Hematopoietic multipotent progenitor cell treated with erythropoietin and hydrocortisone succinate and interleukin-3 and kit ligand, for 4 days (in vitro differentiated cells): Measurements from ENCODE around the gene MAPK12.
A peak's percentile ranks its signal among the peaks of the same experiment; 100 is the strongest.
"Not testable (repeated sequence)": the region's sequence is repeated elsewhere in the genome, so short reads cannot be mapped to it uniquely, and the experiment has no call there.

ENCODE experiments used
- DNase-seq: peaks from one replicate; pipeline ENCODE4 v3.0.0-alpha.2; 2015

Gene MAPK12

DNA sequence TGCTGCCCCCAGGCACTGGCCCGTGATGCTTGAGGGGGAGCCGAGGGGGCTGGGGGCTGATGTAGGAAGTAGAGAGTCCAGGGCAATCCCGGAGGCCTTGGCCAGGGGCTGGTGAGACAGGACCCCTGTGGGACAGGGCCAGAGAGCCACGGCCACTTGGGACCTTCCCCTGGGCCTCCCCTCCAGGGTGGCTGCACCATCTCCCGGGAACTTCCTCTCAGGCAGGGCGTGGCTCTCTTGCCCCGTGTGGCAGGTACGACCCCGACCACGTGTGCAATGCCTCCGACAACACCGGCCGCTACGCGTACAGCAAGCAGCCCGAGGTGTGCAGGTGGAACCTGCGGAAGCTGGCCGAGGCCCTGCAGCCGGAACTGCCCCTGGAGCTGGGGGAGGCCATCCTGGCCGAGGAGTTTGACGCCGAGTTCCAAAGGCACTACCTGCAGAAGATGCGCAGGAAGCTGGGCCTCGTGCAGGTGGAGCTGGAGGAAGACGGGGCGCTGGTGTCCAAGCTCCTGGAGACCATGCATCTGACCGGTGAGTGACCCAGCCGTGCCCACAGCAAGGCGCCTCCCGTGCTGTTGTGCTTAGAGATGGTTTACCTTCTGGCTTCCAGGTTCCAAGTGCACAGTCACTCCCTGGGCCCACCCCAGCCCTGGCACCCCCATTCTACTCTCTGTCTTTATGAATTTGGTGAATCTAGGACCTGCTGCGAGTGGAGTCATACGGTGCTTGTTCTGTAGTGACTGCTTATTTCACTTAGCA, 50.9 kb downstream of the MAPK12 start:
- no peak for DNase-seq

DNA sequence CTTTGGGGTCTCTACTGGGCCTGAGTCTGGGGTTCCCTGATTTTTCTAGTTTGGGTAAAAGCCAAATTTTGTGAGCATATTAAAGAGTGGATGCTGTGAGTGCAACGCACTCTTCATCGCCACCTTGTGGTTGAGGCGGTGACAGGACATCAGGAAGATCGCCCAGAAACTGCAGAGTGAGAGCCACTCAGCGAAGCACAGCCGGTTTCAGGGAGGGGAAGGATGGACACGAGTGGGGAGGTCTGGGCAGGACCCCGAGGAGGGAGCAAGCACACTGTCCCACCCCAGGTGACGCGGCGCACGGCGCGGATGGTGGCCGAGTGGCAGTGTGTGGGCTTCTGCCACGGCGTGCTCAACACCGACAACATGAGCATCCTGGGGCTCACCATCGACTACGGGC, 51.6 kb downstream of the MAPK12 start:
- DNase-seq, result peak; percentile 86

DNA sequence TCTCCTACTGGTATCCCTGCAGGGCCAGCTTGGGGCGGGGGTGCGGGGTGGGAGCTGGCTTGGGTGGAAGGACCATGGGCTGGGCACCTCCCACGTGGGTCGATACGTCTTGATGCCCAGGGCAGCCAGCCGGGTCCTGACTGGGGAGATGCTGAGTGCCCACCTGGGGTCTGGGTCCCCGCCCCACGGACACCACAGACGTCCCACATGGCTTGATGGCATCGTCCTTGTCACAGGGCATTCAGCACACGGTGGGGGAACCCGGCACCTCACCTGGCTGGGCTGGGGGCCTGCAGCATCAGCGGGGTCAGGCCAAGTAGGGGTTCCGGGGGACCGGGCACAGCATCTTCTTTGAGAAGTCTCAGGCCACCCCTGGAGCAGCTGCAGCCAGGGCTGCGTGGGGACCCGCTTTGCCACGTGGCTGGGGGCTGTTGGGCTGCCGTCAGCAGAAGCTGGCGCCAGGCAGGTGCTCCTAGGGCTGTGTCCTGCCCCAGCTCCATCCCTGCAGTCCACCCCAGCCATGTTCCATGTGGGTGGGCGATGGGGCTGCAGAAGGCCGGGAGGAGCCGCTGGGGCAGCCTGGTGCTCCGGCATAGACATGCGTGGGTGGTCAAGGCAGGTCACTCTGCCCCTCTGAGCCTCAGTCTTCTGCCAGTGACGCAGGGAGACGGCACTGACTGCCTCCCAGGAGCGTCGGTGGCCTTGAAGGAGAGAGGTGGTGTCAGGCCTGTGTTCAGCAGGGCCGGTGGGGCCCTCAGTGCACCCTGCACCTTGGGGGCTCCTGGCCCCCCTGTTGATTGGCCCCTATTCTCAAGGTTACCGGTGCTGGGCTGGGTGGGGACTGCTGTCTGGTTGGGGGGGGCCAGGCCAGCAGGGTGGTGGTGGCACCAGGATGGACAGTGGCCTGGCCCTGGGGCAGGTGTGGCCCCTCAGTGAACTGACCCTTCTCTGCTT, 52.3 kb downstream of the MAPK12 start:
- no peak for DNase-seq

DNA sequence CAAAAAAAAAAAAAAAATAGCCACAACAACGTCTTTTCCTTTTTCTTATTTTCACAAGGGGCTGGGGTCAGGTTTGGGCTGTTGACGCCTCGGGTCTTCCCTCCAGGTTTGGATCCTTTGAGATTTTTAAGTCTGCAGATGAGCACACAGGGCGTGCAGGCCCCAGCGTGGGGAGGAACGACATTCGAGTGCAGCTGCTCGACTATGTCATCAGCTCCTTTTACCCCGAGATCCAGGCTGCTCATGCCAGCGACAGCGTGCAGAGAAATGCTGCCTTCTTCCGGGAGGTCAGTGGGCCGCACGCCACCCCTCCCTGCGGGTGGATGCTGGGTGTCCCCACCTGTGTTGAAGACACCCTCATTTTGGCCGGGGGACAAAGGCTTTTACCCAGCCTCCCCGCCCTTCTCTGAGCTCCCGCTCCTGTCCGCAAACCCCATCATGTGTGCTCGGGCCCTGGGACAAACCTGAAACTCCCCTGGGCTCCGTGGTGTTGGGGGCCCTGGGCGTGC, 53.0 kb downstream of the MAPK12 start:
- no peak for DNase-seq

- no peak for DNase-seq
Measured at GRCh38 chr22:50207383-50208140, 53.9 kb downstream of the MAPK12 start.

- peak; percentile 61 for DNase-seq
Measured at GRCh38 chr22:50206599-50206998, 54.9 kb downstream of the MAPK12 start.

DNA sequence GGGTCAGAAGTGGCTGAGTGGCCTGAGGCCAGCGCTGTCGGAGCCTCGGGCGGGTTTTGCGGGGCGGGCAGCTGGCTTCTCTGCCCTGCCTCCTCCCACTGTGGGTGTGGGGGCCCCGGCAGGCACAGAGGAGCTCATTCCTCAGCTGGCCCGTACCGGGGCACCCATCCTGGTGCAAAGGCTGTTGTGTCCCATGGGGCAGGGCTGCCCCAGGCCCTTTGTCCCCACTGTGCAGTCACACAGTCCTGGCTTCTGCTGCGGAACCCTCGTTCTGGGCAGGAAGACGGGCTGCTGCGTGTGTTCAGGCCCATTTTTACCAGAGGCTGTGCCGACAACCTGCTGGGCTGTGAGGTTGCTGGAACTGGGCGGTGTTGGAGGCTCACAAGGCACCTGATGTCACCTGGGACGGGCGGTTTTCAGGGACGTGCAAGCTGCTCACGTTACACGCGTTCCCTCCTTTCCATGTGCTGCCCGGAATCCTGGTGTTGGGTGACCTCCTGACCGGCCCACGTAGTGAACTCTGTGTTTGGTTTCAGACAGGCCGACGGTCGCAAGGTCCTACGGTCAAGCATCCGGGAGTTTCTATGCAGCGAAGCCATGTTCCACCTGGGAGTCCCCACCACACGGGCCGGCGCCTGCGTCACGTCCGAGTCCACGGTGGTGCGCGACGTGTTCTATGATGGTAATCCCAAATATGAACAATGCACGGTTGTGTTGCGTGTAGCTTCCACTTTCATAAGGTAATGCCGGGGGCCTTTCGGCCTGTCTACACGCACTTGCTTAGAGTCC, 55.5 kb downstream of the MAPK12 start:
- no peak for DNase-seq

GRCh38 chr22:50204998-50205397, 56.5 kb downstream of the MAPK12 start:
- DNase-seq, result not testable (repeated sequence)

DNA sequence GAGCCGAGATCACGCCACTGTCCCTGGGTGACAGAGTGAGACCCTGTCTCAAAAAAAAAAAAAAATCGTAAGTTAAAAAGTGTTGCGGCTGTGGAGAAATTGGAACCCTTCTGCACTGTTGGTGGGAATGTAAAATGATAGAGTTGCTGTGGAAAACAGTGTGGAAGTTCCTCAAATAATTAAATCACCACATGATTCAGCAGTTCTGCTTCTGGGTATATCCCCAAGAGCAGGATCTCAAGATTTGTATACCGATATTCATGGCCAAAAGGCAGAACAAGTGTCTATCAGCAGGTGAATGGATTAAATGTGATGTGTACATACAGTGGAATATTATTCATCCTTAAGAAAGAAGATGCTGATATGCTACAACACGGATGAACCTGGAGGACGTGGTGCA, 56.9 kb downstream of the MAPK12 start:
- DNase-seq, result no peak

GRCh38 chr22:50203288-50203687, 58.2 kb downstream of the MAPK12 start:
- no peak for DNase-seq
